Vagina (tissue), 2 donors: ENCODE measurements around the gene FAIM2. TPM values are rescaled to one million over a fixed set of nuclear protein-coding genes. Genes with fewer than 3 reads are reported as not detected.

ENCODE experiments used
- DNase-seq, 2 donors: peaks; one replicate each; pipeline ENCODE4 v3.0.0-alpha.2; 2017; ENCODE audit errors: extremely low spot score in 2 of 2
- H3K27ac ChIP-seq: fragments of 200-600 bp; sonication (generic); one replicate; pipeline ENCODE4 v1.5.1; 2019
- H3K27me3 ChIP-seq: fragments of 200-600 bp; sonication (generic); one replicate; pipeline ENCODE4 v1.5.1; 2019
- H3K36me3 ChIP-seq, 2 donors: fragments of 200-600 bp; sonication (generic); one replicate each; pipeline ENCODE4 v1.5.1; 2017 to 2019
- H3K4me1 ChIP-seq: fragments of 200-600 bp; sonication (generic); one replicate; pipeline ENCODE4 v1.5.1; 2019
- H3K4me3 ChIP-seq, 2 donors: fragments of 200-600 bp; sonication (generic); 1 replicate in 1 of 2; 2 replicates in 1 of 2; pipeline ENCODE4 v1.5.1; 2016 to 2019
- H3K9me3 ChIP-seq: fragments of 200-600 bp; sonication (generic); one replicate; pipeline ENCODE4 v1.5.1; 2019
- POLR2A ChIP-seq, 2 donors: fragments of 450-650 bp; IDR thresholded peaks; one replicate each; pipeline ENCODE4 v1.6.1; 2017; ENCODE audit warnings: antibody characterized with exemption in 2 of 2, mild to moderate bottlenecking in 2 of 2, moderate library complexity in 2 of 2
- POLR2AphosphoS5 ChIP-seq, 2 donors: sonication (generic); formaldehyde crosslinking; IDR thresholded peaks; one replicate each; pipeline ENCODE4 v1.9.0; 2017; ENCODE audit warnings: antibody characterized with exemption in 2 of 2, mild to moderate bottlenecking in 2 of 2, low read depth in 1 of 2; ENCODE audit not compliant: insufficient read depth in 1 of 2
- intact Hi-C: fragments of 100-400 bp; cut with DNase I; formaldehyde crosslinking; loops from one replicate; pipeline ENCODE4 v1.15.1; 2023
- total RNA-seq: library from RNA; depleted of rRNA; stranded (reverse); fragments of >200 nt; gene quantifications from one replicate; pipeline ENCODE4 v1.2.3, GENCODE V29; 2016
- TF ChIP-seq, protein P1 (sequence below), 3 experiments: fragments of 450-650 bp in 2 of 3; fragments of 200-600 bp in 1 of 3; sonication (generic) in 1 of 3; IDR thresholded peaks; one replicate each; pipeline ENCODE4 v1.5.1; 2017 to 2019; ENCODE audit warnings: antibody characterized with exemption in 3 of 3, mild to moderate bottlenecking in 2 of 3, moderate library complexity in 2 of 3

FAIM2 gene
- total RNA-seq, 1 donor from 2014 or later: 19.4 TPM

DNA sequence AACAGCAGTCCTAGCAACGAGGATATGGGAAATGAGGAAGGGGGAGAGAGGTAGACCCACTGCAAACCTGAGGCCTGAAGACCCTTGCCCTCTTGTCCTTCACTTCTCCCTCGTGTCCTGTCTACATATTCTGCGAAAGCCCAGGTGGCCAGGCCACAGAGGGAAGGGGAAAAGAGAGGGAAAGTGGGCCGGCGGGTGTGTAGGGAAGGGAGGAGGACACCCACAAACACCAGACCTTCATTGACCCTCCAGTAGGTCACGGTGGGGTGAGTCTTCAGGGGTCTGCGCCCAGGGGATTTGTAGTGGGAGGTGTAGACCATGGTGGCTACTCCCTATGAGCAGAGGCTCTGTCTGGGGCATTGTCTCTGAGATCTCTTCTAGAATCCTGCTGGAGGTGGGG is 3.8 kb downstream of the FAIM2 start:
- DNase-seq: no peak
- intact Hi-C loops: no loop called here
- no peak overlapping the region for H3K27ac ChIP-seq
- TF ChIP-seq, protein P1, sequence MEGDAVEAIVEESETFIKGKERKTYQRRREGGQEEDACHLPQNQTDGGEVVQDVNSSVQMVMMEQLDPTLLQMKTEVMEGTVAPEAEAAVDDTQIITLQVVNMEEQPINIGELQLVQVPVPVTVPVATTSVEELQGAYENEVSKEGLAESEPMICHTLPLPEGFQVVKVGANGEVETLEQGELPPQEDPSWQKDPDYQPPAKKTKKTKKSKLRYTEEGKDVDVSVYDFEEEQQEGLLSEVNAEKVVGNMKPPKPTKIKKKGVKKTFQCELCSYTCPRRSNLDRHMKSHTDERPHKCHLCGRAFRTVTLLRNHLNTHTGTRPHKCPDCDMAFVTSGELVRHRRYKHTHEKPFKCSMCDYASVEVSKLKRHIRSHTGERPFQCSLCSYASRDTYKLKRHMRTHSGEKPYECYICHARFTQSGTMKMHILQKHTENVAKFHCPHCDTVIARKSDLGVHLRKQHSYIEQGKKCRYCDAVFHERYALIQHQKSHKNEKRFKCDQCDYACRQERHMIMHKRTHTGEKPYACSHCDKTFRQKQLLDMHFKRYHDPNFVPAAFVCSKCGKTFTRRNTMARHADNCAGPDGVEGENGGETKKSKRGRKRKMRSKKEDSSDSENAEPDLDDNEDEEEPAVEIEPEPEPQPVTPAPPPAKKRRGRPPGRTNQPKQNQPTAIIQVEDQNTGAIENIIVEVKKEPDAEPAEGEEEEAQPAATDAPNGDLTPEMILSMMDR (IDR thresholded peaks at IDR 0.05): no peak
- TF ChIP-seq POLR2A (IDR thresholded peaks at IDR 0.05): no peak
- TF ChIP-seq POLR2AphosphoS5 (IDR thresholded peaks at IDR 0.05; ENCODE audit: insufficient read depth in 1 of 2, low read depth in 1 of 2): no peak
- H3K9me3 ChIP-seq: no peaks in the 10 kb centered on the region
- H3K4me3 ChIP-seq: no peak overlapping the region
- no peaks in the 10 kb centered on the region for H3K27me3 ChIP-seq
- peaks cover 6% of the 10 kb centered on the region for H3K4me1 ChIP-seq
- no peaks in the 10 kb centered on the region for H3K36me3 ChIP-seq

DNA sequence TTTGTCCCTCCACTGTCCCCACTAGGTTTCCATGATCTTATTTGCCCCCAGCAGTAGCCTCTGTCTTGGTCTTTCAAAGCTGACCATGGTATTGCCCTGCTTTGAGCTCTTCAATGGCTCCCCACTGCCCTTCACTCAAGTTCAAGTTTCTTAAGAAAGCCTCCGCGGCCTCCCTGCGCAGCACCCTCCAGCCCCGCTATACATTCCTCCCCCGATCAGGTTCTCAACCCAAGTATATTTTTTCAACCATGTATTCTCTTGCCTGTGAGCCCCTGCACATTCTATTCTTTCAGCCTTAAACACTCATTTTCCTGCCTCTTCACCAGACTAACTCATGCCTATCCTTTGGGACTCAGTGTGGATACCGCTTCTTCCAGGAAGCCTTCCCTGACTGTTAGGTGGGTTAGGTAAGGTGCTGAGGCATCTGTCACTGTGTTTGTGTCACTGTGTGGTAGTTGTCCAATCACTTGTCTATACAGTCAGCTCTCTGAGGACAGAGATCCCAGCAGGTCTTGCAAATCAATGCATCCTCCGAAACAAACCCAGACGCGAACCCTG is 4.3 kb downstream of the FAIM2 start:
- Histone ChIP-seq H3K4me3 (no peak overlapping the region), H3K4me1 (peaks cover 10% of the 10 kb centered on the region), H3K27ac (no peak overlapping the region), H3K36me3 (no peaks in the 10 kb centered on the region), H3K9me3 (no peaks in the 10 kb centered on the region), H3K27me3 (no peaks in the 10 kb centered on the region)
- no peak for TF ChIP-seq POLR2AphosphoS5 (IDR thresholded peaks at IDR 0.05; ENCODE audit: insufficient read depth in 1 of 2, low read depth in 1 of 2)
- TF ChIP-seq POLR2A (IDR thresholded peaks at IDR 0.05): no peak
- TF ChIP-seq, protein P1 (IDR thresholded peaks at IDR 0.05): no peak
- intact Hi-C loops: no loop called here
- no peak for DNase-seq

DNA sequence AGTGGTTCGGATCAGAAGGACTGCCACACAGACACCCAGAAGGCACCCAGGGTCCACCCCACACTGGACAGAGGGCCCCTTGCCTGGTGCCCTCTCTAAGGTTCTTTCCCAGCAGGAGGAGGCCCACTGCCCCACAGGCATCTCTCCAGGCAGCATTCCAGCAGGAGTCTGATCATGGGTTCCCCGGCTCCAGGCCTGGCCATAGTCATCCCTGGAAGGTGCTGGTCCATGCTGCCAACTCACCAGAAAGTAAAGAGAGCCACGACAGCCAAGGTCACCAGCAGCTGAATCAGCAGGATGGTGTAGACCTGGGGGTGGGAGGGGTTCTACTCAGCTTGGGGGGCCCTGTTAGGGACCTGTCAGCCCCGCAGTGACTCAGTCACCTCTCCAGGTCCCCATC is 6.4 kb downstream of the FAIM2 start:
- no peak overlapping the region for H3K4me3 ChIP-seq
- intact Hi-C loops: no loop called here
- no peaks in the 10 kb centered on the region for H3K9me3 ChIP-seq
- TF ChIP-seq POLR2A (IDR thresholded peaks at IDR 0.05) (no peak), POLR2AphosphoS5 (IDR thresholded peaks at IDR 0.05; ENCODE audit: insufficient read depth in 1 of 2, low read depth in 1 of 2) (no peak)
- TF ChIP-seq, protein P1 (IDR thresholded peaks at IDR 0.05): no peak
- no peaks in the 10 kb centered on the region for H3K36me3 ChIP-seq
- DNase-seq: no peak
- H3K4me1 ChIP-seq: peaks cover 10% of the 10 kb centered on the region
- H3K27ac ChIP-seq: no peak overlapping the region
- no peaks in the 10 kb centered on the region for H3K27me3 ChIP-seq

DNA sequence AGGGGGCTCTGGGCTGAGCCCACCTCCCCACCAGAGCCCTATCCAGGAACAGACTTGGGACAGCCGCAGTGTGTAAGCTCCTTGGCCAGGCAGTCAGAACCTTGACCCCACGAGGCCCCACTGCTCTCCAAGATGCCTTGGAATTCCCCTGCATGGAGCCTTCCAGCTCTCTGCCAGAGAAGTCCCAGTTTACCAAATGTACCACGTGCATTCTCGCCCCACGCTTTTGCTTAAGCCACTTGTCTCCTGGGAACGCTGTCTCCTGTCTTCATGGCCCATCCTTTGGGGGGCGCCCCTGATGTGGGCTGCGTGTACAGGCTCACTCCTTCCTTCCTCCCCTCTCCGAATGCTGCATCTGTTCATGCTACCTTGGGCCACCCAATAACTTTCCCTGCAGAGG is 7.9 kb downstream of the FAIM2 start:
- no peaks in the 10 kb centered on the region for H3K9me3 ChIP-seq
- H3K27ac ChIP-seq: no peak overlapping the region
- H3K27me3 ChIP-seq: no peaks in the 10 kb centered on the region
- no peaks in the 10 kb centered on the region for H3K36me3 ChIP-seq
- intact Hi-C loops: no loop called here
- no peak overlapping the region for H3K4me3 ChIP-seq
- no peak for DNase-seq
- H3K4me1 ChIP-seq: peaks cover 10% of the 10 kb centered on the region
- TF ChIP-seq, protein P1 (IDR thresholded peaks at IDR 0.05): no peak
- TF ChIP-seq POLR2A (IDR thresholded peaks at IDR 0.05) (no peak), POLR2AphosphoS5 (IDR thresholded peaks at IDR 0.05; ENCODE audit: insufficient read depth in 1 of 2, low read depth in 1 of 2) (no peak)

DNA sequence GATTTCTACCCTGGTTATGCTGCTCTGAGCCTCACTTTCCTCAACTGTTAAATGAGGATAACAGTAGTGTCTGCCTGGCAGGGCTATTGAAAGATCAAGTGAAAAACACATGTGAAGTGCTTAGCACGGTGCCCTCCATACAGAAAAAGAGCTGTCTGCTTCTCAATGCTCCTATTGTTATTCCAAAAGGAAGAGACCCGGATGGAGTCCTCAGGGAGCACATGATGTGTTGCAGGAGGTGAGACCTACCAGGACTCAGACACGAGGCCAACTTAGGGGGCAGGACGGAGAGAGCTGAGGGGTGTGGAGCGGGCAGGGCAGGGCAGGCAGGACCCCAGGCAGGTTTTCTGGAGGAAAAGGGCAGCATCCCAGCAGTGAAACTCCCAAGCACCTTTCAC is 8.9 kb downstream of the FAIM2 start:
- Histone ChIP-seq H3K4me1 (peaks cover 10% of the 10 kb centered on the region), H3K27me3 (no peaks in the 10 kb centered on the region), H3K4me3 (no peak overlapping the region), H3K36me3 (no peaks in the 10 kb centered on the region), H3K9me3 (no peaks in the 10 kb centered on the region), H3K27ac (no peak overlapping the region)
- TF ChIP-seq, protein P1 (IDR thresholded peaks at IDR 0.05): no peak
- TF ChIP-seq POLR2AphosphoS5 (IDR thresholded peaks at IDR 0.05; ENCODE audit: insufficient read depth in 1 of 2, low read depth in 1 of 2) (no peak), POLR2A (IDR thresholded peaks at IDR 0.05) (no peak)
- intact Hi-C loops: no loop called here
- DNase-seq: no peak
